ENCODE results near the gene ZIC4.

The ZIC4 gene

GRCh38 chr3:147408188-147409100 is 2.1 kb upstream of the ZIC4 start:
- H3K27ac ChIP-seq = peak overlapping the region in 3 of 21 experiments; percentile 31 to 47 (median 36)
- peak overlapping the region in 3 of 7 experiments; percentile 14 to 40 (median 18) for H3K4me3 ChIP-seq

- Histone ChIP-seq H3K4me3 (no peak overlapping the region), H3K27ac (peak overlapping the region in 2 of 21 experiments; percentile 6 to 36)
Measured at GRCh38 chr3:147407498-147408187, 1.3 kb upstream of the ZIC4 start.

GRCh38 chr3:147407114-147407497 is 763 bp upstream of the ZIC4 start:
- H3K27ac ChIP-seq = peak overlapping the region in 1 of 21 experiments; percentile 6

GRCh38 chr3:147405231-147406027 is 914 bp downstream of the ZIC4 start:
- Histone ChIP-seq H3K4me3 (no peak overlapping the region), H3K27ac (peak overlapping the region in 1 of 21 experiments; percentile 25)

More at GRCh38 chr3:147407114-147407497, 763 bp upstream of the ZIC4 start:
- no peak overlapping the region for H3K4me3 ChIP-seq

GRCh38 chr3:147404800-147405230 is 1.5 kb downstream of the ZIC4 start:
- Histone ChIP-seq H3K4me3 (no peak overlapping the region), H3K27ac (no peak overlapping the region)

GRCh38 chr3:147404000-147404799 is 2.1 kb downstream of the ZIC4 start:
- H3K4me3 ChIP-seq = no peak overlapping the region
- H3K27ac ChIP-seq = no peak overlapping the region

- no peak overlapping the region for H3K4me3 ChIP-seq
- no peak overlapping the region for H3K27ac ChIP-seq
Measured at GRCh38 chr3:147403511-147403910, 2.8 kb downstream of the ZIC4 start.

GRCh38 chr3:147402159-147402558 is 4.2 kb downstream of the ZIC4 start:
- no peak overlapping the region for H3K4me3 ChIP-seq
- no peak overlapping the region for H3K27ac ChIP-seq

GRCh38 chr3:147401421-147401820 is 4.9 kb downstream of the ZIC4 start:
- no peak overlapping the region for H3K4me3 ChIP-seq
- H3K27ac ChIP-seq = no peak overlapping the region

- H3K4me3 ChIP-seq = no peak overlapping the region
- no peak overlapping the region for H3K27ac ChIP-seq
Measured at GRCh38 chr3:147400999-147401398, 5.3 kb downstream of the ZIC4 start.

GRCh38 chr3:147400111-147400510 is 6.2 kb downstream of the ZIC4 start:
- Histone ChIP-seq H3K27ac (no peak overlapping the region), H3K4me3 (no peak overlapping the region)

GRCh38 chr3:147398813-147399534 is 7.4 kb downstream of the ZIC4 start:
- H3K27ac ChIP-seq = no peak overlapping the region
- H3K4me3 ChIP-seq = no peak overlapping the region

GRCh38 chr3:147397875-147398812 is 8.2 kb downstream of the ZIC4 start:
- Histone ChIP-seq H3K27ac (peak overlapping the region in 2 of 21 experiments; percentile 6 to 34), H3K4me3 (no peak overlapping the region)

GRCh38 chr3:147397155-147397874 is 9.0 kb downstream of the ZIC4 start:
- H3K27ac ChIP-seq = peak overlapping the region in 1 of 21 experiments; percentile 34
- no peak overlapping the region for H3K4me3 ChIP-seq

GRCh38 chr3:147396712-147397046 is 9.7 kb downstream of the ZIC4 start:
- no peak overlapping the region for H3K27ac ChIP-seq
- H3K4me3 ChIP-seq = no peak overlapping the region

GRCh38 chr3:147395899-147396711 is 10.2 kb downstream of the ZIC4 start:
- Histone ChIP-seq H3K4me3 (no peak overlapping the region), H3K27ac (no peak overlapping the region)
